ENCODE data around the gene XDH.

XDH gene

GRCh38 chr2:31414601-31415241 is at the start of gene XDH:
XDH (minus strand) TSS chr2:31414742; CDS start chr2:31414666, 76 bp downstream.
- DNase-seq: no peak

GRCh38 chr2:31457651-31458050 is 43.1 kb upstream of the XDH start:
- DNase-seq: no peak

GRCh38 chr2:31446848-31447247 is 32.3 kb upstream of the XDH start:
- no peak for DNase-seq

GRCh38 chr2:31442376-31442775 is 27.8 kb upstream of the XDH start:
- DNase-seq: no peak

GRCh38 chr2:31440764-31441163 is 26.2 kb upstream of the XDH start:
- DNase-seq: no peak

- no peak for DNase-seq
Observed at GRCh38 chr2:31434911-31435310, 20.4 kb upstream of the XDH start.

GRCh38 chr2:31433541-31433940 is 19.0 kb upstream of the XDH start:
- DNase-seq: no peak

- DNase-seq: no peak
Observed at GRCh38 chr2:31430439-31431165, 16.1 kb upstream of the XDH start.

GRCh38 chr2:31429759-31430438 is 15.4 kb upstream of the XDH start:
- no peak for DNase-seq

- DNase-seq: no peak
Observed at GRCh38 chr2:31429040-31429439, 14.5 kb upstream of the XDH start.

GRCh38 chr2:31428001-31428418 is 13.5 kb upstream of the XDH start:
- no peak for DNase-seq

GRCh38 chr2:31426096-31426495 is 11.6 kb upstream of the XDH start:
- no peak for DNase-seq

- DNase-seq: no peak
Observed at GRCh38 chr2:31421634-31422033, 7.1 kb upstream of the XDH start.

GRCh38 chr2:31420936-31421335 is 6.4 kb upstream of the XDH start:
- DNase-seq: no peak

GRCh38 chr2:31419386-31419785 is 4.8 kb upstream of the XDH start:
- no peak for DNase-seq

GRCh38 chr2:31415421-31415820 is 879 bp upstream of the XDH start:
- no peak for DNase-seq

GRCh38 chr2:31413862-31414550 is 536 bp downstream of the XDH start:
- DNase-seq: no peak

- DNase-seq: no peak
Observed at GRCh38 chr2:31413025-31413424, 1.5 kb downstream of the XDH start.

- no peak for DNase-seq
Observed at GRCh38 chr2:31411771-31412170, 2.8 kb downstream of the XDH start.

GRCh38 chr2:31406593-31407385 is 7.8 kb downstream of the XDH start:
- DNase-seq: no peak

GRCh38 chr2:31404827-31405226 is 9.7 kb downstream of the XDH start:
- no peak for DNase-seq

- no peak for DNase-seq
Observed at GRCh38 chr2:31404302-31404701, 10.2 kb downstream of the XDH start.

- DNase-seq: no peak
Observed at GRCh38 chr2:31402388-31402787, 12.2 kb downstream of the XDH start.
